ENCODE data around the gene LINGO1.

The LINGO1 gene

DNA sequence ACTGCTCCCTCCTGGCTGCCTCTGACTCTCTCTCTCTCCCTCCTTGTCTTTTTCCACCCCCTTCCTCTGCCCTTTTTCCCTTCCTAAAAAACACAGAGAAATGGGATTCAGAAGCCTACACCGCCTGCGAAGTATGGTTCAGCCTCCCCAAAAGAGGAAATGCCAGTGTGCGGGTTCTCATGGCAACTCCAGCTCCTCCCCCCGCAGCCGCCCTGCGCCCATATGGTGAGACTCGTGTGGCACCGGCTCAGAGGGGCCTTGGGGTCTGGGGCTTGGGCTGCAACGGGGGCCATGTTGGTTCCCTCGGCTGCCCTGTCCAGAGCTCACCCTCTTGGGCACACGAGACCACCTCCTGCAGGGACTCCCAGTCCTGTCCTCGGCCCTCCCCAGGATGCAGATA lies 23.6 kb upstream of the LINGO1 start:
- no peak for DNase-seq

DNA sequence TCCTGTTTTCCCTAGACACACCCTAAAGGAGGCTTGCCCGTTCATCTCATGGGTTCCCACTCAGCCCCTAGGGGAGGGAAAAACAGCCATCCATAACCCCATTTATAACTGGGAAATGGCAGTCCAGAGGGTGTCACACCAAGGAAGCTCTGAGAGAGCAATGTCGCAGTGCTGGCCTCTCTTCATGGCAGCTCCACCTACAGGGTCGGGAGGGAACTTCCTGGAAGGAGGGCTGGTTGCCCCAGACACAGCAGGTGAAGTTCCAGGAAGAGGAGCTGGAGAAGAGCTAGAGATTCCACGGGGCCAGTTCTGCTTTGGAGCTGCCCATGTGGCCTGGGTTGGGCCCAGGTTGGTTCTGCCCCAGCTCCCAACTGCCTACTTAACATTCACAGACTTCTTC lies 22.3 kb upstream of the LINGO1 start:
- no peak for DNase-seq

DNA sequence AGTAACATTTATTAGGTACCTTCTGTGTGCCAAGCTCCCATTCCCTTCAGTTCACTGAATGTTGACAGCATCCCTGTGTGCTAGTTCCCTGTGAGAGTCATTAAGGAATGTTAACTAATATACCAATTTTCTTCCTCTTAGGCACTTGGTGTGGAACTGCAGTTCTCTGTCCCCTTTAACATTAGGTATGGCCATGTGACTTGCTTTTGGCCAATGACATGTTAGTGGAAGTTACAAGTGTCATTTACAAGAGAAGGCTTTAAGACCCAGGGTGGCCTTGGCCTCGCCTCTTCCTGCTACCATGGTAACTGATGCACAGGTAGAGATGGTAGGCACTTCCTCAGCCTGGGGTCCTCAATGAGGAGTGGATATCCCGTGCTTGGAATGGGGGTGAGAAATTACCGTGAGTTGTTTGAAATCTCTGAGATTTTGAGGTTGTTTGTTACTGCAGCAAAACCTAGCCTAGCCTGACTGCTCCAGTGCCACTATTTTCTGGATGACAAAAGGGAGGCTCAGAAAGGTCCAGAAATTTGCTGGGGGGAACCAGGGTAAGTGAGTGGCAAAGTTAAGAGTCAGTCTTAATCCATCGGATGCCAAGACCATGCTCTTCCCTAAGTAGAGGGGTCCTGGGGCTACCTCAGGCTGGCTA lies 21.2 kb upstream of the LINGO1 start:
- DNase-seq: no peak

DNA sequence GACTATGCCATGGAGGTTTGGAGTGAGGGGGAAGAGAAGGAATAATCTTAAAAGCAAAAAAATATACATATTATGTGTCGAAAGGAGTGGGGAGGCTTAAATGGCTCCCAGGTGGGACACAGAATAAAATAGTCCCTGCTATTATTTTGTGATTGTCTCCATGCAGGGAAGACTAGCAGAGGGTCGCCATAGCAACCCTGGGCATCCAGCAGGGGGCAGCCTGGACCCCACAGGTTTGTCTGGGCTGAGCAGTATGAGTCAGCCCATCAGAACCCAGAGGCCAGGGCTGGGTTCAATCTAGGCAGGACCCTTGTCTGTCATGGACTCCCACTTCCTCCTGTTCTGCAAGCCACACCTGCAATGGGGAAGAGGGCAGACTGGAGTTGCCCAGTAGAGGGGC lies 17.6 kb upstream of the LINGO1 start:
- DNase-seq: no peak

DNA sequence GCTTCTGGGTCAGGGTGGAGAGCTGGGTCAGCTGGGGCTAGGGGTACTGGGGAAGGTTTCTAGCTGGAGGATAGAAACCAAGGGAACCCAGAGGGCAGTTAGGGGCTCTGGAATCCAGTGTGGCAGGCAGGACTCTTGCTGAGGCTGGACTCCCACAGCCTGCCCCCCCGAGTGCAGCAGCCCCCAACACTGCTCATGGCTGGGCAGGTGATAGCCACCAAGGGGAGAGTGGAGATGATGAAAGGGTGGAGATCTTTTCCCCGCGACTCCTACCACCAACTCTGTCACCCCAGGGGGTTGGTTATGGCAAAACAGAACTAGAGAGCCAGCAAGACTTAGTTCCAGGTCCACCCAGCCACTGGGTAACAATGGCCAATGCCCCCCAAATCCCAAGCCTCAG lies 16.9 kb upstream of the LINGO1 start:
- DNase-seq: no peak

DNA sequence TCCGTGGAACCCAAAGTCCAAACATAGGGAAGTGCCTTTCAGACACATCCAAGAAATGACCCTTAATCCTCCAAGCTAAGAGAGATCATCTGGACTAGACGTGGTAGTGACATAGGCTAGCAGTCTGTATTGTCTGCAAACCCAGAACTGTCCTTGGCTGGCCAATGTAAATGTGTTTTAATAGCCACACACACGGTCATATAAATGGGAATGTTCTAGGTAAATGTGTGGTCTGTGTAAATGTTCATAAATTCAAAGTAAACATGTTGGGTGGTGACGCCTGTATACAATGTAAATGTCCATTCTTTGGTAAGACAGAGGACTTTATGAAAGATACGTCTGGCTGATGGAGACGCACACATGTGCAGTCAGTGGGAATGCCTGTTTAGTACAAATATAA lies 16.3 kb upstream of the LINGO1 start:
- no peak for DNase-seq

DNA sequence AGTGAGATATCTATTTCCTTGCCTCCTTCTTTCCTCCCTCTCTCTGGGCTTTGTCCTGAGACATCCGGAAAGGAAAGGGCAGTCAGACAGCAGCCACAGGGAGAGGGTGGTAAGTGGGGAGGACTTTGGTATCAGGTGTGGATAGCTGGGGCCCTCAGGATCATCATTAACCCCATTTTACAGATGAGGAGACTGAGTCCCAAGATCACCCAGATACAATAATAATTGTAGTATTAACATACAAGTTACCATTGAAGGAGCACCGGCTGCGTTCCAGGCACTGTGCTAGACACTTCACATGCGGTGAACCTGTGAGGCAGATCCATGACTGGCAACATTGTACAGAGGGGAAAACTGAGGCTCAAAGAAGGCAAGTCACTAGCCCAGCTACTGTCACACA lies 15.2 kb upstream of the LINGO1 start:
- DNase-seq: no peak

DNA sequence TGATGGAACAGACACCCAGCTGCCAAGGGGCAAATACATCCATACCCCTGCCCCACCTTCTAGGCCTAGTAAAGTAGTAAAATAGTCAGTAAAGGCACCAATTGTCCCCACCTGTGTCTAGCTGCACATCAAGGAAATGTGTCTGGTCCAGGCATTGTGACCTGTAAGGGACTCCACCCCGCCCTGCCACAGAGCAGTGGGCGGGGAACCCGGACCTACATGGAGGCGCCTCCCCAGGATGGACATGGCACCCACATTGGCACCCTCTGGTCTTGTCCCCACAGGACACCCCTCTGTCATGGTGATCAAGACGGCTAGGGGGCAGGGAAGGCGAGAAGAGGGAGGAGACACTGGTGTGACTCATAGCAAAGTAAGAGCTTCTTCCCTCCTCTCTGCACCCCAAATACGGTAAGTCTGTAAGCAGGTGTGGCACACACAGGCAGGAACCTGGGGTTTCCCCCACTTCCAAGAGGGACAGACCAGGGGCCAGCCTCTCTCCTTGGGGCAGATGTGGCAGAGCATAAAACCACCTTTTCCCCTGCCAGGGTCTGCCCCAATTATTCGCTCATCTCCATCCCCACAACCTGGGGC lies 13.5 kb upstream of the LINGO1 start:
- no peak for DNase-seq

DNA sequence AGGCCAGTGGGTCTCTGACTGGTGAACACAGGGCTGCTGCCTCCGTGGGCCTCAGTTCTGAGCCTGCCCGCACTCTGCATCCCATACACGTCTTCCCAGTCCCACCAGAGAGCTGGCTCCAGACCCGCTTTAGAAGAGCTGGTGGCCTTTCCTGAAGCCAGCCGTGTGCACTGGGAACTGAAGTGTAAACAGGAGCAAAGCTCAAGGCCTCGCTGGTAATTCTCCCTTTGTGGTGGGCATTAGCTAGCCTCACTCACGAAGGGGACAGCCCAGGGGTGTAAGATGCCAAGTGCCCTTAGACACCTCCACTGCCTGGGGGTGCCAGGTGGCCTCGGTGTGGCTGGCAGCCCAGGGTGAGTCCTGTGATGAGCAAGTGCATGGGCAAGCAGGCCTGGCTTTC lies 12.9 kb upstream of the LINGO1 start:
- no peak for DNase-seq

DNA sequence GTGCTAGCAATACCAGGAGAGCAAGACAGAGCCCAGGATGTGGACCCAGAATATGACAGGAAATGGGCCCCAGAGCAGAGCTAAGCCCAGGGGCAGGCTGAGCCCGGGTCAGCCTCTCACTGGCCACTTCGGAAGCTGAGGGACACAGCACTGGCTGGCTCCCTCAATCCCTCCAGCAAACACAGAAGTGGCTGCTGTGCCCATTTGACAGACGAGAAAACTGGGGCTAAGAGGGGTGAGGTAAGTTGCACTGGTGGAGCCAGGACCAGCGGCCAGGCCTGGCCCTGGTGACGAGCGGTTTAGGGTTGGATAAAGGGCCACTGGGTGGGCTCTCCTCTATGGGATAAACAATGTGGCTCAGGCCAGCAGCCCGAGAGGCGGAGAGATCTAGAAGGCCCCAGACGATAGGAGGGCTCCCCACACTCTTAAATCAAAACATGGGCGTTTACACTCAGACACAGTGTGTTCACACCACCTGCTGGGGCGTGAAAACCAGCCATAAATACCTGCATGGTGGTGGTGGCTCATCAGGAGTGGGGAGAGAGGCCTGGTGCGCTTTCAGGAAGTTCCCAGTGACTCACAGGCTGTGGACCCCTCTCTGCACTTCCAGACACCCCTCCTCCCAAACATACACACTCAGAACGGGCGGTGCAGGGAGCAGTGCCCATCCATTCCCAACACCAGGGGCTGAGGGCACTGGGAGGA lies 12.0 kb upstream of the LINGO1 start:
- DNase-seq: no peak

DNA sequence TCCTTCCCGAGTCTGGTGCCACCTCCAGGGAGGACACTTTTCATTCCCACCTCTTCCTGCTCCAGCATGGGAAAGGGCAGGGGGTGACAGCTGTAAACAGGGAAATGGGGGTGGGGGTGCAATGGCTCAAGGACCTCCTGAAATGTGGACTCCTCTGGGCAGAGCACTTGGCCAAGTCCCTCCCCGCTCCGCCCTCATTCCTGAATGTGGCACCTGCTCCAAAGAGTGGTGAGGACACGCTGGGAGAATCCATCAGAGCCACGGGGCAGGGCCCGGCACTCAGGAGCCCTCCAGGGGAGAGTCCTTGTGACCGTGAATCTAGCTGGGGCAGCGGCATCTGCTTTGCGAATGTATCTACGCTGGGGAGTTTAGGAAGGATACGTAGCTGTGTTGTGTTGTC lies 11.1 kb upstream of the LINGO1 start:
- DNase-seq: no peak

DNA sequence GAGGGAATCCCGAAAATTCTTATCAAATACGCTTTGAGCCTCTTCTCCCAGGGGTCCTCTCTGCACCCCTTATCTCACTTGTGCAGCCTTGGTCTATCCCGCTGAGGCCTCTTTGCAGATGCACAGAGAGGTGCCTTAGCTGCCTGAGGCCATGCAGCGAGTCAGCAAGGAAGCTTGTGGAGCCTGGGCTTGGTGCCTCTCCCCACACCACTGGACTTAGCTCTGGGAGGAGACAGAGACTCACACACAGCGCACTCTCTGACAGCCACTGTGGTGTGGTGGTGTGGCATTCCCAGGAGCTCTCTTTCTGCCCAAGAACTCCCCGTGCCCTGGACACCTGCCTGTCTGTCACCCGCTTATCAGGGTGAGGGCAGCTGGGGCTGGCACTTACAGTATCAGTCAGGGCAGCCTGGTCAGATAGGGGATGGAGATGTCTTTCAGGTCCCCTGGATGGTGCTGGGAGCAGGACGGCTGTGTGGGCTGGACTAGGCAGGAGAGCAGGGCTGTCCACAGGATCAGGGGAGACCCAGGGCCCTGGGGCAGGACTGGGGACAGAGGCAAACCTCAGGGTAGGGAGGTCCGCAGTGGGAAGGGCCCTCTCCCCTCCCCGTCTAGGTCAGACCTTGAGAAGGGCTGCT lies 10.2 kb upstream of the LINGO1 start:
- no peak for DNase-seq

DNA sequence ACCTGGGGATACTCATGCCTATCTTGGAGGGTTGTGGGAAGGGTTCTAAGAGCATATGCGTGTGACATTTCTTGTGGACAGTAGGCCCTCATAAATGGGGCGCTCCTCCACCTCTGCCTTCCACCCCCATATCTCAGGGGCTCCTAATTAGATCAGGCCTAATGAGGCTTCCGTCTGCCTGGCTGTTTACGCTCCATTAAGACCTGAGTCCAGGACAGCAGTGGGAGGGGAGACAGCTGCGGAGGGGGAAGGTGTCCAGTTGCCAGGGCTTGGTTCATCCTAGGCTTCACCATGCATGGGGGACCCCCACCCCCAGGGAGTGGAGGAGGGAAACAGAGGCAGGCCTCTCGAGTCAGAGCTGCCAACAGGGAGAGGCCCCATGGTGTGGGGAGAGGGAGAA lies 9.3 kb upstream of the LINGO1 start:
- DNase-seq: no peak

DNA sequence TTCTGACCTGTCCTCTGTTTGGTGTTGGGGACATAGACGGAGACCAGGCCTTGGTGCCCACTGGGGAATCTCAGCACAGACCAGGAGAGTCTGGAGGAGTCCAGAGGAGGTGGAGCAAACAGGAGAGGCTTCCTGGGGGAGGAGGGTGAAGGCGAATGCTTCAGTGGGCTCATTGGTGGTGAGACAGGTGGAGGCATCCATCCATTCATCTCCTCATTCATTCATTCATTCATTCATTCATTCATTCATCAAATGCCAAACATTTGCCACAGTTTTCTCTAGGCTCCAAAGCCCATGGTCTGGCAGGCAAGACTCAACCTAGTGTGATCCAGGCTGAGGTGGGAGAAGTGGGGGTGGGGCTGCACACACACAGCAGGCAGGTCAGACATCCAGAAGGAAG lies 7.9 kb upstream of the LINGO1 start:
- DNase-seq: no peak

DNA sequence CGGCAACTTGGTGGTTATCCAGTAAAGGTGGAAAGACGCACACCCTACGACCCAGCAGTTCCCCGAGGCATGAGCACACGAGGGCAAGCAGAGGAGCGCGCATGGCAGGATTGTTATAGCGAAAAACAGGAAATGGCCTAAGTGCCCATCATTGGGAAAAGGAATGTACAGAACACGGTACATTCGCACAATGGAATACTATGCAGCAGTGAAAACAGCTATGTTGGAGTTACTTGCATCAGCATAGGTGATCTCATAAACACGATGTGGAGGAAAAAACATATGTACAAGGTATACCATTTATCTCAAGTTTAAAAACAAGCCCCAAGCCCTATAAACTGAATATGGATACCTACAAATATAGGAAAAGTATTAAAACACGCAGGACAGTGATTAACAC lies 6.7 kb upstream of the LINGO1 start:
- DNase-seq: no peak

DNA sequence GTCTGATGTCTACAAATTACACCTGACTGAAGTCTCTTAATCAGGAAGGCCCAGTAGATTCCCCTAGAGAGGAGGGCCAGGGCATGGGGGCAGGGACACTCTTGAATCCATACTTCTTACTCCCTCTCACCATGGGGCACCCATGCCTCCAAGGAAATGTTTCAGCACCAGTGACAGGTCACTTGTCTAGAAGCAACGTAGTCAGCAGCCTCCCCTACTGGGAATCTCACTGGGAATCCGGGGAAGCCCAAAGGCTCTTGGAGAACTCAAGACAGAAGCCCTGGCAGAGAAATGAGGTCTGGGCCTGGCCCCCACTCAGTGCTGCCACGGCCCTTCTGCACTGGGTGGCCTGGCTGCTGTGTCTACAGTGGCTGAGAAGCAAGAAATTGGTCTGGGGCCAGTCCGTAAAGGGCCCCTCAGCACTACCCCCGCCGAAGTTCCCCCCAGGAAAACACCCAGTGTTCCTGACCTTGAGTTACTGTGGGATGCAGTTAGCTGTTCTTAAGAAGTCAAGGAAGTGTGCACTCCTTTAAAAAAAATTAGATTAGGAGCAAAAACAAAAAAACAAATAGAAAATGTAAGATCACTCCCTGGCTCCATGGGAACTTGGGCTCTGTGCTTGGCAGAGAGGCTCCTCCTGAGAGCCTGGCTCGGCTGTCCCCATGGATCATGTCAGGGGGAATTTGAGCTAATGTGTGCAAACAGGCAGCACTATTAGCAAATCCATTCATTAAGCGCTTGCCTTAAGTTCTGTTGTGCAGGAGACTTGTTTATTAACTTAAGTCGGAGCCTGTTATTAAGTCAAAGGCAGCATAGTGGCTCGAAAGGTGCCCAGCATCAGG lies 5.4 kb upstream of the LINGO1 start:
- DNase-seq: no peak

DNA sequence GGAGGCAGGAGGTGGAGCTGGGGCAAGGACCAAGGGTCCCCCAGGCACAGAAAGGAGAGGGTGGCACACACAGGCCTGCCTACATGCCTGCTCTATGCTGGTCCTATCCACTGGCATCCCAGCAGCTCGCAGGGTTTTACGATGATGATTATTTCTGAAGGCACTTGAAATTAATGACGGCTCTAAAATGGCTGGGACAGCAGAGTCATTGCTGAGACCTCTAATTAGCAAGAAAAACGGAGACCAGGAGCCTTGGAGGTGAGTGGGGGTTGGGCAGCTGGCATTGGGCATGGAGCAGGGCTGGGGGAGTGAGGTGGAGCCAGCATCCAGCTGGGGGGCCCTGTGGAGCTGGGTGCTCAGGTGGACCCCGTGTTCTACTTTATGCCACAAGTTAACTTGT lies 3.5 kb upstream of the LINGO1 start:
- DNase-seq: no peak

DNA sequence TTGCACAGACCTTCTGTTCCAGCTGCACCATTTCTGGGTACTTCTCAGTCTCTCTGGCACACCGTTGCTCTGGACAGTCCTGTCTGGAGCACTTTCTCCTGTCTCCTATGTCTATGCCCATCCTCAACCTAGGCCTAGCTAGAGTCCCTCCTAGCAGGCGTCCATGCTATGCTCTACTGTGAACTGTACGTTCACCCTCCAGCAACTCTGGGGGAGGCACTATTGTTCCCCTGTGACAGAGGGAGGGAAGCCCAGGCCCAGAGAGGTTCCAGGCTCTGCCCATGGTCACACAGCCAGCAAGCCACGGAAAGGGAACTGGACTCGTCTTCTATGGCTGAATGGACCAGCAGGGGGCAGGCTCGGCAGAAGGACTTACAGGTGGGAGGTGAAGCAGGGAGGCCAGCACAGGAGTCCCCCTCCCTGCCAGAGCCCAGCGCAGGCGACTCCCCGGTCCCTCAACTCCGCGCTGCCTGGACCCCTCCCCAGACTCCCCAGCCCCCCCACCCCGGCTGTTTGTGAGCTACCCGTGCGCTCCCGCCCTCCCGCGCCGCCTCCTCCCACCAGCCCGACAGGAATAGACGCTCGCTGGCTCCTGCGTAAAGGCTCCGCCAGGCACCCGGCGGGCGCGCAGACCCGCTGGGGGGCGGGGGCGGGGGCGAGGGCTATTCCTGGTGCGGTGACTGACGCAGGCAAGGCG lies 1.7 kb upstream of the LINGO1 start:
- DNase-seq: peak; percentile 34

DNA sequence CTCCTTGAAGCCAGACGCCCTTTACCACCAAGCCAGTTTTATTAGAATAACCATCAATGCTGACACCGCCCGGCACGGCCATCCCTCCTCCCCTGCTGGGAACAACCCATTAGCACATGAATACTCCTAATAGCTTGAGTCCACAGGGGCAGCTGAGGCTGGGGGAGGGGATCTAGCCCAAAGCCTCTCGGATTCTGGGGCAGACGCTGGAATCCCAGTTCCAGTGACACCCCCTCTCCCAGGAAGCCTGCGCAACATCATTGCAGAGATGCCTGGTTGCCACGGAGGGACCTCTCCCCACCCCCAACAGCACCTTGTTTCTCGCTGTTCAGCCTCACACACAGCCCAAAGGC lies 1.2 kb upstream of the LINGO1 start:
- DNase-seq: no peak

DNA sequence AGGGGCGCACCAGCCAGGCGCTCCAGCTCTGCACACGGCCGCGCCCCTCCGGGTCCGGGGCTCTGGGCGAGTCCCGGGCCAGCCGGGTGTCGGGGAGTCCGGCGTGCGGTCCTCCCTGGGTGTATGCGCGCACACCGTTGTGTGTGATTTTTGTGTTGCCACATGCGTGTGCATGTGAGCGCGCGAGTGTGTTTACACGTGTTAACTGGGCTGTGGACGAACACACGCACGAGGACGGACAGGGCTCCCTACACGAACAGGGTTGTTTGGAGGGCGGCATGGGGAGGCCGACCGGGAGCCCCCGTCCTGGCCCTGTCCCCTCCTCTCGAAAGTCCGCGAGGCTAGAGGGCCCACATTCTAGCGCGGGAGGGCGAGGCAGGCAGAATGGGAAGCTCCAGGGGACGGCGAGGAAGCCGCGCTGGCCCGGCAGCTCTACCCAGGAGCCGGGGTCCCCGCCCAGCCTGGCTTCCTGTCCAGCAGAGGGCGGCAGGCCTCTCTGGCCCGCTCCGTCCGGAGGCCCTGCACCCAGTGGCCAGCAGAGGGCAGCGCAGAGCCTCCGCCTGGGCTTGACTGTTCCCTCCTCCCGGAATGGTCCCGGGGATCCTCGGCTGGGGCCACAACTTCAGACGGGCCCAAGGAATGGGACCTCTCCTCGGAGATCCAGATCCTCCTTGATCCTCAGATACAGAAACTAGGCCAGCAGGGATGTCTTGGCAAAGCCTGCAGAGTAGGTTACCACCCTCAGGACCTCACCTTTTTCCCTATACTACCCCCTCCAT lies 611 bp upstream of the LINGO1 start:
- peak; percentile 48 for DNase-seq

DNA sequence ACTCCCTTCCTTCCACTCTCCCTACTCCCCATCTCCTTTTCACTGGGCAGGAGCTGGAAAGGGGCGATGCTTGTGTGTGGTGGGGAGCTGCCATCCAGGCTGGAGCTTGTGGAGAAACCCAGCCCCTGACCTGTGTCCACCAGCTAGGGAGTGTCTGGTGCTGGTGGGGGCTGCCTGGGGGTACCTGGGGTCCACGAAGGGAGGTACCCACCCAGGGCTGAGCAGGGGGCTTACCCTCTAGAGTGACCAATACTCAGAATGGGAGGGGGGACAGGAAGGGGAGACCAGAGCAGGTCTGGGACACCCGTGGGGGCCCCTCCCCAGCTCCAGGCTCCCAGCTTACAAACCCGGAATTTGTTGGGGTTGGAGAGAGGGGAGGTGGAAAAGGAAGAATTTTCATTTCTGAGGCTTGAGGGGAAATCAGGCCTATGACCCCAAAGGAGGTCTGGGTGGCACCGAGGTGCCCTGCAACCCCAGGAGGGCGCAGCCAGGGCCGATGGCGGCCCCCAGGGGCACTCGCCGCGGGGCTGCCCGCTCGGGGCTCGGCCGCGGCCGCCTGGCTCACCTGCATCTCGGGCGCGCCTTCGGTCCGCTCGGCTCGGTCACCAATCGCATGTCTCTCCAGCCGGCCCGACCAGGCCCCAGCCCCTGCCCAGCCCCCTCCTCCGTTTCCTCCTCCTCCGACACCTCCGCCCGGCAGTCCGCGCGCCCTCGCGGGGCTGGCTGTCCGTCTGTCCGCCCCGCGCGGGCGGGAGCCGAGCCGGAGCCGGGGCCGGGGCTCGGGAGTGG lies 773 bp downstream of the LINGO1 start:
- no peak for DNase-seq
